ENCODE results near the gene HOXB3.

The HOXB3 gene

DNA sequence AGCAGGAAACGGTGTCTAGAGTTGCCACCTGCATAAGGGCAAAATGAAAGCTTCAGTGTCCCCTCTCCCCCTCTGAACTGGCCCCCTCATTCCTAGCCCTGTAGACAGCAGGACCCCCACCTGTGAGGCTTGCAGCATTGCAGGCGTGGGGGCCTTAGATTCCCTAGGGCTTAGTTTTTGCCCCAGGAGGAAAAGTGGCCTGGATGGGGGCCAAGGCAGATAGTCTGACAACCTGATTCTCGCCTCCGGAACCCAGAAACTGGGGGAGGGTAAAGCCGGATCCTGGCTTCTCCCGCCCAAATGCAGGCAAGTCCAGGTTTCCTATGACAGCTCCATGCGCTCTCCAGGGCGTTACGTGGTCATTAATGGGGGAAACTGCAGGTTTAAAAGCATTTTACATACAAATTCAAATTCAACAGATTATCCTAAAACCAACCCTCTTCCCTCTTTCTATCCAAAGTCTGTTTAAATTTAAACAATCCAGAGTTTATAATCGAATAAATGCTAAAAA lies 15.4 kb upstream of the HOXB3 start:
- peak overlapping the region; percentile 98 for H3K27ac ChIP-seq
- 0 out of 2 replicates have a peak, but pooled peaks cover 11% of the 10 kb centered on the region for H3K36me3 ChIP-seq (ENCODE audit: insufficient read depth, low read length)
- no peak for TF ChIP-seq EZH2 (IDR thresholded peaks at IDR 0.05)
- TF ChIP-seq POLR2AphosphoS5 (IDR thresholded peaks at IDR 0.05; ENCODE audit: borderline replicate concordance, low read depth, low read length): no peak
- TF ChIP-seq FOXP2 (optimal IDR thresholded peaks at IDR 0.05; ENCODE audit: control extremely low read depth, extremely low read length, insufficient read depth): no peak
- H3K9me3 ChIP-seq (ENCODE audit: low read depth, low read length): no peaks in the 10 kb centered on the region
- H3K9ac ChIP-seq (ENCODE audit: insufficient read length): peak overlapping the region; percentile 84
- peak overlapping the region; percentile 87 for H3K4me3 ChIP-seq
- DNase-seq (ENCODE audit: low read depth, low spot score): no peak

DNA sequence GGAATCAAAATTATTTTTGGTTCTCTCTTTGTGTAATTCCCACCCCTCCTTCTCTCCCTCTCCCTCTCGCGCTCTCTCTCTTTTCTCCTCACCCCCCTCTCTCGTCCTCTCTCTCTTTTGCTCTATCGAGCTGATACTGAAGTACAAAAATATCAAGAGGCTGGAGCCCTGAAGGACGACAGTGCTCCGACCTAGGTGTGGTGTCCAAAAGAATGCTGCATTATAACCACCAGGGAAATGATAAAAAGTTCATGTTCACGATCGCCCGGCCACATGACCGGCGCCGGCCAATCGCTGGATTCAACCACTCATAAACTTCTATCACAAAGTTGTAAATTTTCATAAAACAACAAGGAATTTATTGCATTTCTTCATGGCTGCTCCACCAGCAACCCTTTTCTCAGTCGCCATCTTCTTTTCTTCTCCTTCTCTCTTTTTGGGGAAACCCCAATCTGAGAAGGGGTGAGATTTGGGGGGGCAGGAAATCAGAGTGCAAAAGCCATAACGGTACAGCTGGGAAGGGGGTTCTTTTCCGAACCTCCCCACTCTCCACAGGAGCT lies 14.8 kb upstream of the HOXB3 start, which contains the start of gene HOXB6:
TSS of gene HOXB6 (minus strand) at position 217 of the 560 bp plus-strand sequence. CDS start 6,836 bp downstream, outside the sequence.
- peak within 1 kb of the TSS; percentile 98 for H3K27ac ChIP-seq
- H3K9me3 ChIP-seq (ENCODE audit: low read depth, low read length): no peaks in the 10 kb centered on the region
- DNase-seq (ENCODE audit: low read depth, low spot score): no peak

DNA sequence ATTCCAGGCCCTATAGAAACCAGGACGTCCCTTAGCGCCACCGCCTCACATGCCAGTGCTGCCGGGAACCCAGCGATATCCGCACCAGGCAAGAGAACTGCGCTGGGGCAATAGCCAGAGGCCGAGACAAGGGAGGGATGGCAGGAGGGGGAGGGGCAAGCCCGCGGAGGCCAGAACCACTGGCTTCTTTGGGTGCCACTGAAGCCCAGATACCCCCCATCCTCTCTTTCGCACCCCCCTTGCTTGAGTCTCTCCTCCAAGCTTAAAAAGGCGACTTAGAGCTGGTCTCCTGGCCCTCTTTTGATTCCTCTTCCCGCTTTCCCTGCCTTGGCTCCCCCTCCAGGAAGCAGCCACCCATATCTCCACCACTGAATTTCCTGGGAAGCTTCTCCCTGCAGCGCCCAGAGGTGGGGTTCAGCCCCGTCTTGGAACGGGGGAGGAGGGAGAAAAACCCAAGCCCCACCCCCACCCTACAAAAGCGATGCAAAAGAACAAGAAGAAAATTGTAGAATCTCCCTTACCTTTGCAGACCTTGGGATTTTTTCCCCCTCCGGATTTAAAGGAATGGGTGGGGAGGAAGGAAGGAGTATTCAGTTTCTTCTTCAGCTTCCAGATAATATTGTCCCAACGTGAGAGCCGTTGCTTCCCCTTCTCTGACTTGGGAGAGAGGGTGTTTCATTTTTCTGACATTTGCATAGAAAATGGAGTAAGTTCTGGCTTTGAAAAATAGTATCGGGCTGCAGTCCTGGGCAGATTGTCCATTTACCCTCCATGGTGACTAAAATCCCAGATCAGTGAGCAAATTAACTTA lies 14.1 kb upstream of the HOXB3 start:
- Histone ChIP-seq H3K9ac (ENCODE audit: insufficient read length) (peak overlapping the region; percentile 84), H3K9me3 (ENCODE audit: low read depth, low read length) (no peaks in the 10 kb centered on the region), H3K36me3 (ENCODE audit: insufficient read depth, low read length) (0 out of 2 replicates have a peak, but pooled peaks cover 11% of the 10 kb centered on the region), H3K4me3 (peak overlapping the region; percentile 87), H3K27ac (peak overlapping the region; percentile 98)
- TF ChIP-seq POLR2AphosphoS5 (IDR thresholded peaks at IDR 0.05; ENCODE audit: borderline replicate concordance, low read depth, low read length) (peak; percentile 39; the same call in 1 of the 2 replicates), FOXP2 (optimal IDR thresholded peaks at IDR 0.05; ENCODE audit: control extremely low read depth, extremely low read length, insufficient read depth) (no peak), EZH2 (IDR thresholded peaks at IDR 0.05) (no peak)
- DNase-seq (ENCODE audit: low read depth, low spot score): no peak

More for the DNA sequence above, 14.8 kb upstream of the HOXB3 start, which contains the start of gene HOXB6:
- TF ChIP-seq POLR2AphosphoS5 (IDR thresholded peaks at IDR 0.05; ENCODE audit: borderline replicate concordance, low read depth, low read length) (peak; percentile 77), EZH2 (IDR thresholded peaks at IDR 0.05) (no peak)
- H3K4me3 ChIP-seq: peak within 1 kb of the TSS; percentile 87
- H3K9ac ChIP-seq (ENCODE audit: insufficient read length): peak within 1 kb of the TSS; percentile 84
- 0 out of 2 replicates have a peak, but pooled peaks cover 11% of the 10 kb centered on the region for H3K36me3 ChIP-seq (ENCODE audit: insufficient read depth, low read length)

DNA sequence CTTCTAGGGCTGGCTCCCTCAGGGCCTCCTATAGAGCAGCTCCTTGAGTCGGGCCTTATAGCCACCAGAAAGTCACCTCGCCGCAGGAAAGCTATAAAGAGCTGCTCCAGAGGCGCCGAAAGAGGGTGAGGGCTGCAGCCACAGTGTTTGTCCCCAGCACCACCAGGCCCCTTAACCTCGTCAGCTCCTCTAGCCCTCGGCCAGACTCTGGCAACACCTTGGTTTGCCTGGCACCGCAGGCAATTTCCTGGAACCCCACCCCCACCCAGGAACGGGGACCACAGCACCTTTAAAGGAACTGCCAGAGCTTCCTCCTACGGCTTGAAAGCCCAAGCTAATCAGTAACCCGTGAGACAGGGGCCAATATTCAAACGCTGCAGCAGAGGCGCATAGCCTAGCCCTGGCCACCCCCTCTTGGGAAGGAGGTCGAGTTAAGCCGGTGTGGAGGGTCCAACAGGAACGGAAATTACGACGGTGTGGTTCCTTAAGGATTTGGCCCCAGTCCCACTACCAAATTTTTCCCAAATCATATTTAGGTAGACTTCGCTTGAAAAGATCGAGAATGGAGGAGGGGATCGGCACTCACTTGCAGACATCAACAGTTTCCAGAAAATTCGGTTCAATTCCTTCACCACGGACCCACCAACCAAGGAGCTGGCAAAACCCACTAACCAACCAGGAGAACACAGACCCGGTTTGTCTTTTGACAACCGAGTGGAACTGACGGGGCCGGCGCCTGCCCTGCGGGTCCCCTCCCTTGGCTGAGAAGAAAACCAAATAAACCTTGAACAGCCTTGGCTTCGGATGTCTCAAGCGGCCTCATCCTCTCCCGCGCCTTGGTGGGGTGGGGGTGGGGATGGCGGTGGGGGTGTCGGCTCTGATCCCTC lies 11.7 kb upstream of the HOXB3 start:
- H3K9me3 ChIP-seq (ENCODE audit: low read depth, low read length): no peaks in the 10 kb centered on the region
- peak overlapping the region; percentile 87 for H3K4me3 ChIP-seq
- peaks cover 10% of the 10 kb centered on the region; the same call in 1 of the 2 replicates for H3K36me3 ChIP-seq (ENCODE audit: insufficient read depth, low read length)
- no peak overlapping the region for H3K27ac ChIP-seq
- DNase-seq (ENCODE audit: low read depth, low spot score): no peak
- no peak for TF ChIP-seq POLR2AphosphoS5 (IDR thresholded peaks at IDR 0.05; ENCODE audit: borderline replicate concordance, low read depth, low read length)
- no peak for TF ChIP-seq EZH2 (IDR thresholded peaks at IDR 0.05)
- TF ChIP-seq FOXP2 (optimal IDR thresholded peaks at IDR 0.05; ENCODE audit: control extremely low read depth, extremely low read length, insufficient read depth): no peak
- H3K9ac ChIP-seq (ENCODE audit: insufficient read length): peak overlapping the region; percentile 20

DNA sequence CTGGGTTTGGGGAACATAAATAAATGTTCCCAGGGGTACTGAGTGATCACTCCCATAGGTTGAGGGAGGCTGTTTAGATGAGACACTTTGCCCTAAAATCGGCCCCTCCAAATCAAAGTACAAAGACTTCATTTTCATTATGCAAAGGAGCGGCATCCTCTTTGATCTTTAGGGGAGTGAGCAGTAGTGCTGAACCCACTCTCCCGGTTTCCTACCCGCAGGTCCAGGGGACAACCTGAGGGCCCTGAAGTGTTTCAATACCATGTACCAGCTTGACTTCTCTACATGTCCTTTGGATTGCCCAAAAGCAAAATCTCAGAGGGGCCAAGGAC lies 11.1 kb upstream of the HOXB3 start:
- Histone ChIP-seq H3K4me3 (no peak overlapping the region; the same call in 1 of the 2 replicates), H3K9me3 (ENCODE audit: low read depth, low read length) (no peaks in the 10 kb centered on the region), H3K9ac (ENCODE audit: insufficient read length) (no peak overlapping the region), H3K27ac (no peak overlapping the region), H3K36me3 (ENCODE audit: insufficient read depth, low read length) (peaks cover 8% of the 10 kb centered on the region; the same call in 1 of the 2 replicates)
- DNase-seq (ENCODE audit: low read depth, low spot score): no peak
- TF ChIP-seq POLR2AphosphoS5 (IDR thresholded peaks at IDR 0.05; ENCODE audit: borderline replicate concordance, low read depth, low read length) (no peak), FOXP2 (optimal IDR thresholded peaks at IDR 0.05; ENCODE audit: control extremely low read depth, extremely low read length, insufficient read depth) (no peak), EZH2 (IDR thresholded peaks at IDR 0.05) (no peak)

DNA sequence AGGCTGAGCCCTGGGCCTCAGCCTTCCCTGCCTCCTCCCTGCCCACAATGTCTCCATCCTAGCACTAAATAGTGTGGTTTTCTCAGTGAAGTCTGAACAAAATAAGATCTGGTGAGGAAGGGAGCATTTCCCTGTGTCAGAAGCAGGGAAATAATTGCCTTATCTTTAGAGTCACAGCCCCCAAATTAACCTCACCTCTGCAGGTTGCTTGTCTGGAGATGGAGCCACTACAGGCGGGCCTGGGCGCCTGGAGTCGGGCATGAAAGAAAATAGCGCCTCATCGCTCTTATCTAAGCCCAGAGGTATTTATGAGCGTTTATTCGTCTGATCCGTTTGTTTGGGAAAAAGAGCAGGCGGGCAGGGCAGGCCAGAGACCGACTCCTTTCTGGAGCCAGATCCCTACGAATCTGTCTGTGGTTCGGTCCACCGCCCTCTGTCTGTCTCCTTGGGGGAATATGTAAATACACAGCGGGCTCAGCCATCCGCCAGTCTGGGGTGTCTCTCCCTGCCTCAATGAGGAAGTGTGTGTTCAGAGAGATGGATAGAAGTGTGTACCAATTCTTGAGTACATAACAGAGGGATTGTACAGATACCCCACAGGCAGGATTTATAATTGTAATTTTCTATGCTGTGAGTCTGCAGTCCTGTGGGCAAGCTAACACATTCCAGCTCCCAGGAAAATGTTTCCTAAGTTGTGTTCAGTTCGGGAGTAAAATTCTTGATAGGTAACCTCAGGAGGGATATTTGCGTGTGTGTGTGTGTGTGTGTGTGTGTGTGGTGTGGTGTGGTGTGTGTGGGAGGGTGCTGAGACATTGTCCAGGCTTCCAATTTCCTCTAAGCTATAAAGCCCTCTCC lies 10.4 kb upstream of the HOXB3 start:
- Histone ChIP-seq H3K27ac (no peak overlapping the region), H3K9ac (ENCODE audit: insufficient read length) (no peak overlapping the region), H3K36me3 (ENCODE audit: insufficient read depth, low read length) (peaks cover 9% of the 10 kb centered on the region; the same call in 1 of the 2 replicates), H3K9me3 (ENCODE audit: low read depth, low read length) (no peaks in the 10 kb centered on the region), H3K4me3 (no peak overlapping the region)
- DNase-seq (ENCODE audit: low read depth, low spot score): no peak
- TF ChIP-seq POLR2AphosphoS5 (IDR thresholded peaks at IDR 0.05; ENCODE audit: borderline replicate concordance, low read depth, low read length) (no peak), EZH2 (IDR thresholded peaks at IDR 0.05) (no peak), FOXP2 (optimal IDR thresholded peaks at IDR 0.05; ENCODE audit: control extremely low read depth, extremely low read length, insufficient read depth) (no peak)

DNA sequence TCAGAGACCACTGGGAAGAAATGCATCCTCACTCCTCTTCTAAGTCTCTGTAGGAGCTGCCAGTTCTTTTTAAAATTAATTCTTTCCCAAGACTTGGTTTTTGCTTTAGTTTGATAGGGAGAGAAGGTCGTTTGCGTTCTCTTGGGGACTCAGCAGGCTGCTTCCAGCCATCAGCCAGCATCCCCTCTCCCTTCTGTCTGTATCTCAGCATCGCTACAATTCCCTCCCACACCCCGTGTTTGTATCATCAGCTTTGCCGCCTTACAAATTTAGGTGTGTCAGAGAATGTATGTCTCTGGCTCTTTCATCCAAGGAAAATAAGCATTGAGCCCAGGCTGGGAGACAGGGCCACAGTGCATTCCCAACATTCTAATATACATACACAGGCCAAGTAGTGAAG lies 9.3 kb upstream of the HOXB3 start:
- Histone ChIP-seq H3K9me3 (ENCODE audit: low read depth, low read length) (no peaks in the 10 kb centered on the region), H3K4me3 (no peak overlapping the region), H3K27ac (no peak overlapping the region), H3K9ac (ENCODE audit: insufficient read length) (no peak overlapping the region), H3K36me3 (ENCODE audit: insufficient read depth, low read length) (peaks cover 14% of the 10 kb centered on the region)
- DNase-seq (ENCODE audit: low read depth, low spot score): no peak
- TF ChIP-seq FOXP2 (optimal IDR thresholded peaks at IDR 0.05; ENCODE audit: control extremely low read depth, extremely low read length, insufficient read depth) (no peak), EZH2 (IDR thresholded peaks at IDR 0.05) (no peak), POLR2AphosphoS5 (IDR thresholded peaks at IDR 0.05; ENCODE audit: borderline replicate concordance, low read depth, low read length) (no peak)

Data from SK-N-MC (cell line).